GM12874 (cell line): ENCODE measurements around the gene ZFAND3.

Experiments
- CTCF ChIP-seq: IDR thresholded peaks from 2 replicates; pipeline ENCODE4 v1.5.1; 2011; ENCODE audit warnings: low read depth, mild to moderate bottlenecking, control low read depth, low read length, moderate library complexity; ENCODE audit not compliant: insufficient read depth

ZFAND3 gene

GRCh38 chr6:38141085-38141484 is 321.6 kb downstream of the ZFAND3 start:
- no peak for TF ChIP-seq CTCF

GRCh38 chr6:38141716-38142115 is 322.2 kb downstream of the ZFAND3 start:
- no peak for TF ChIP-seq CTCF

- TF ChIP-seq CTCF = no peak
Measured at GRCh38 chr6:38142178-38142902, 322.8 kb downstream of the ZFAND3 start.

GRCh38 chr6:38143191-38144150 is 323.9 kb downstream of the ZFAND3 start:
- TF ChIP-seq CTCF = no peak

- no peak for TF ChIP-seq CTCF
Measured at GRCh38 chr6:38144365-38144945, 324.9 kb downstream of the ZFAND3 start.

GRCh38 chr6:38146021-38146733 is 326.6 kb downstream of the ZFAND3 start:
- no peak for TF ChIP-seq CTCF

GRCh38 chr6:38146734-38147027 is 327.2 kb downstream of the ZFAND3 start:
- no peak for TF ChIP-seq CTCF
